C4-2B (cell line): ENCODE data around the gene SEMA3A.

Experiments
- ZFX ChIP-seq: fragments of 450-650 bp; IDR thresholded peaks from 2 replicates; pipeline ENCODE4 v1.6.1; 2017
- TF ChIP-seq, protein P1 (sequence below): fragments of 450-650 bp; conservative IDR thresholded peaks from 2 replicates; pipeline ENCODE4 v1.5.1; 2017; ENCODE audit warnings: mild to moderate bottlenecking

DNA sequence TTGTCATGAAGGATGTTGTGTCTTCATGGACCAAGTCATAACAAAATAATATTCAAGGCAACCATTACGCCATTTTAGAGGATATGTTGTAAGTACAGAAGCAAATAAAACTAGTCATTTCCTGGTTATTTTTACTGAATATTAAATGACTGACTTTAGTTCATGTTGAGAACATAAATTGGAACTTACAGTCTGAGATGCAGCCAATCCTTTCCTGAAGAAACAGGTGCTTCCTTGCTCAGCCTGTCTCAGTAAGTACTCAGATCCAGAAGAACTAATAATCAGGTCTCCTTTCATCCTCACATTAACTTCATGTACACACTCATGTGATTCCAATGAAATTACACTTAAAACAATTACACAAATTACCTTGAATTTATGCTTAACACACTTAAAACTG, 12.3 kb downstream of the SEMA3A start:
- TF ChIP-seq, protein P1, sequence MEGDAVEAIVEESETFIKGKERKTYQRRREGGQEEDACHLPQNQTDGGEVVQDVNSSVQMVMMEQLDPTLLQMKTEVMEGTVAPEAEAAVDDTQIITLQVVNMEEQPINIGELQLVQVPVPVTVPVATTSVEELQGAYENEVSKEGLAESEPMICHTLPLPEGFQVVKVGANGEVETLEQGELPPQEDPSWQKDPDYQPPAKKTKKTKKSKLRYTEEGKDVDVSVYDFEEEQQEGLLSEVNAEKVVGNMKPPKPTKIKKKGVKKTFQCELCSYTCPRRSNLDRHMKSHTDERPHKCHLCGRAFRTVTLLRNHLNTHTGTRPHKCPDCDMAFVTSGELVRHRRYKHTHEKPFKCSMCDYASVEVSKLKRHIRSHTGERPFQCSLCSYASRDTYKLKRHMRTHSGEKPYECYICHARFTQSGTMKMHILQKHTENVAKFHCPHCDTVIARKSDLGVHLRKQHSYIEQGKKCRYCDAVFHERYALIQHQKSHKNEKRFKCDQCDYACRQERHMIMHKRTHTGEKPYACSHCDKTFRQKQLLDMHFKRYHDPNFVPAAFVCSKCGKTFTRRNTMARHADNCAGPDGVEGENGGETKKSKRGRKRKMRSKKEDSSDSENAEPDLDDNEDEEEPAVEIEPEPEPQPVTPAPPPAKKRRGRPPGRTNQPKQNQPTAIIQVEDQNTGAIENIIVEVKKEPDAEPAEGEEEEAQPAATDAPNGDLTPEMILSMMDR: no peak
- no peak for TF ChIP-seq ZFX
